Breast epithelium (tissue), 3 donors: ENCODE measurements around the gene PTF1A.

Experiments
- POLR2A ChIP-seq: fragments of 450-650 bp; IDR thresholded peaks from one replicate; pipeline ENCODE4 v1.6.1; 2016; ENCODE audit warnings: antibody characterized with exemption, mild to moderate bottlenecking, moderate library complexity
- TF ChIP-seq, protein P1 (sequence below), 3 donors: fragments of 450-650 bp; IDR thresholded peaks; one replicate each; pipeline ENCODE4 v1.5.1; 2016 to 2017; ENCODE audit warnings: antibody characterized with exemption in 3 of 3, mild to moderate bottlenecking in 3 of 3, moderate library complexity in 3 of 3

- TF ChIP-seq, protein P1, sequence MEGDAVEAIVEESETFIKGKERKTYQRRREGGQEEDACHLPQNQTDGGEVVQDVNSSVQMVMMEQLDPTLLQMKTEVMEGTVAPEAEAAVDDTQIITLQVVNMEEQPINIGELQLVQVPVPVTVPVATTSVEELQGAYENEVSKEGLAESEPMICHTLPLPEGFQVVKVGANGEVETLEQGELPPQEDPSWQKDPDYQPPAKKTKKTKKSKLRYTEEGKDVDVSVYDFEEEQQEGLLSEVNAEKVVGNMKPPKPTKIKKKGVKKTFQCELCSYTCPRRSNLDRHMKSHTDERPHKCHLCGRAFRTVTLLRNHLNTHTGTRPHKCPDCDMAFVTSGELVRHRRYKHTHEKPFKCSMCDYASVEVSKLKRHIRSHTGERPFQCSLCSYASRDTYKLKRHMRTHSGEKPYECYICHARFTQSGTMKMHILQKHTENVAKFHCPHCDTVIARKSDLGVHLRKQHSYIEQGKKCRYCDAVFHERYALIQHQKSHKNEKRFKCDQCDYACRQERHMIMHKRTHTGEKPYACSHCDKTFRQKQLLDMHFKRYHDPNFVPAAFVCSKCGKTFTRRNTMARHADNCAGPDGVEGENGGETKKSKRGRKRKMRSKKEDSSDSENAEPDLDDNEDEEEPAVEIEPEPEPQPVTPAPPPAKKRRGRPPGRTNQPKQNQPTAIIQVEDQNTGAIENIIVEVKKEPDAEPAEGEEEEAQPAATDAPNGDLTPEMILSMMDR (IDR thresholded peaks at IDR 0.05) = no peak
- no peak for TF ChIP-seq POLR2A
These were observed 12.7 kb downstream of the PTF1A start for GRCh38 chr10:23204773-23205172.
